Endothelial cell of umbilical vein (primary cell): Measurements from ENCODE around the gene ART3. TPM values are rescaled to one million over a fixed set of nuclear protein-coding genes. Genes with fewer than 3 reads are reported as not detected.

Experiments used
- BruUV-seq: library from RNA; stranded (reverse); fragments of 400-500 nt; replicated peaks from 2 replicates; lab custom pipeline; 2021; lab: Mats Ljungman, UMichigan
- CTCF ChIA-PET: fragments of 300-600, 350-600 bp; sonication (Branson Sonifier 250); formaldehyde crosslinking; loops from one replicate; lab custom pipeline; 2021; ENCODE audit warnings: antibody characterized with exemption, inconsistent platforms; lab: Charles Lee
- POLR2A ChIA-PET: fragments of 300-600, 350-600 bp; sonication (Branson Sonifier 250); formaldehyde crosslinking; loops from one replicate; lab custom pipeline; 2021; ENCODE audit warnings: antibody characterized with exemption, inconsistent platforms; lab: Charles Lee
- DNase-seq: peaks from one replicate; pipeline ENCODE4 v3.0.0-alpha.2; 2011; ENCODE audit warnings: low read depth, low spot score
- FAIRE-seq: peaks from 2 replicates; lab custom pipeline; 2011; peaks lifted over from hg19 to GRCh38; lab: Jason Lieb, UNC
- H2AFZ ChIP-seq: 2 replicates; pipeline ENCODE4 v1.6.0; 2012; ENCODE audit warnings: low read depth, low read length, control low read depth, inconsistent platforms
- H3K27ac ChIP-seq: 2 replicates; pipeline ENCODE4 v1.5.1; 2011; ENCODE audit warnings: low read depth, mild to moderate bottlenecking, control low read depth, low read length, moderate library complexity; ENCODE audit not compliant: insufficient read depth
- H3K27me3 ChIP-seq, 2 experiments: 2 replicates each; pipeline versions ENCODE4 v1.6.0 to v1.6.1; 2011; ENCODE audit warnings: low read length in 2 of 2, mixed read lengths in 1 of 2; ENCODE audit not compliant: control insufficient read depth in 2 of 2, insufficient read depth in 2 of 2
- H3K36me3 ChIP-seq, 2 experiments: 2 replicates in 1 of 2; 3 replicates in 1 of 2; pipeline ENCODE4 v1.5.1; 2011; ENCODE audit warnings: low read length in 2 of 2, mild to moderate bottlenecking in 1 of 2, moderate library complexity in 1 of 2; ENCODE audit not compliant: control insufficient read depth in 2 of 2, insufficient read depth in 2 of 2; ENCODE audit errors: extremely low read depth in 1 of 2
- H3K4me1 ChIP-seq: 3 replicates; pipeline ENCODE4 v1.5.1; 2011; ENCODE audit warnings: mild to moderate bottlenecking, low read length; ENCODE audit not compliant: control insufficient read depth, insufficient read depth; ENCODE audit errors: extremely low read depth
- H3K4me2 ChIP-seq: 2 replicates; pipeline ENCODE4 v1.6.1; 2011; ENCODE audit warnings: low read length, control low read depth, mixed read lengths; ENCODE audit not compliant: insufficient read depth
- H3K4me3 ChIP-seq, 3 experiments: fragments of 200-600 bp in 1 of 3; sonication (generic), shearing (Covaris generic) in 1 of 3; replicated peaks in 1 of 3; 2 replicates each; pipeline ENCODE4 v1.5.1; 2011 to 2016; ENCODE audit warnings: control low read depth in 3 of 3, low read length in 3 of 3, mild to moderate bottlenecking in 2 of 3, inconsistent platforms in 1 of 3, low read depth in 1 of 3, moderate library complexity in 1 of 3; ENCODE audit not compliant: insufficient read depth in 1 of 3
- H3K79me2 ChIP-seq: 2 replicates; pipeline ENCODE4 v1.6.0; 2012; ENCODE audit warnings: low read length, inconsistent platforms; ENCODE audit not compliant: control insufficient read depth, insufficient read depth
- H3K9ac ChIP-seq: replicated peaks from 2 replicates; pipeline ENCODE3; 2011; ENCODE audit warnings: low read length, control low read depth; ENCODE audit not compliant: insufficient read depth; ENCODE audit errors: extremely low read depth
- H3K9me1 ChIP-seq: replicated peaks from 3 replicates; pipeline ENCODE4 v1.6.0; 2011; ENCODE audit warnings: mild to moderate bottlenecking, low read length; ENCODE audit not compliant: control insufficient read depth, insufficient read depth; ENCODE audit errors: extremely low read depth
- H3K9me3 ChIP-seq: replicated peaks from 2 replicates; pipeline ENCODE4 v1.5.1; 2012; ENCODE audit warnings: low read length, inconsistent platforms; ENCODE audit not compliant: control insufficient read depth, insufficient read depth
- H4K20me1 ChIP-seq: replicated peaks from 2 replicates; pipeline ENCODE3; 2011; ENCODE audit warnings: mild to moderate bottlenecking, low read length; ENCODE audit not compliant: control insufficient read depth, insufficient read depth; ENCODE audit errors: extremely low read depth
- EZH2 ChIP-seq: IDR thresholded peaks from 2 replicates; pipeline ENCODE4 v1.6.1; 2012; ENCODE audit warnings: borderline replicate concordance, low read depth, mild to moderate bottlenecking, moderate library complexity, low read length, inconsistent platforms; ENCODE audit not compliant: severe bottlenecking
- FOS ChIP-seq: IDR thresholded peaks from 2 replicates; pipeline ENCODE4 v1.6.1; 2011; ENCODE audit warnings: mild to moderate bottlenecking, low read length, moderate library complexity, borderline replicate concordance; ENCODE audit not compliant: insufficient read depth
- GATA2 ChIP-seq: IDR thresholded peaks from 2 replicates; pipeline ENCODE4 v1.7.0; 2011; ENCODE audit warnings: low read depth, mild to moderate bottlenecking, moderate library complexity, mixed read lengths, low read length; ENCODE audit not compliant: insufficient read length, insufficient read depth
- JUN ChIP-seq: IDR thresholded peaks from 2 replicates; pipeline ENCODE4 v1.6.1; 2011; ENCODE audit warnings: borderline replicate concordance, low read depth; ENCODE audit not compliant: insufficient read length, insufficient read depth
- MAX ChIP-seq: IDR thresholded peaks from 2 replicates; pipeline ENCODE4 v1.6.1; 2011; ENCODE audit not compliant: insufficient read depth, insufficient read length
- MYC ChIP-seq: IDR thresholded peaks from one replicate; pipeline ENCODE4 v1.6.1; 2011; ENCODE audit warnings: mild to moderate bottlenecking, low read depth, low read length
- POLR2A ChIP-seq: IDR thresholded peaks from 2 replicates; pipeline ENCODE4 v1.6.1; 2012; ENCODE audit warnings: low read depth, mild to moderate bottlenecking, control low read depth, low read length
- POLR2AphosphoS5 ChIP-seq: IDR thresholded peaks from 2 replicates; pipeline ENCODE4 v1.6.1; 2012; ENCODE audit warnings: low read depth, mild to moderate bottlenecking, control low read depth, low read length, moderate library complexity; ENCODE audit not compliant: insufficient read depth
- dilution Hi-C: fragments of 300-500 bp; cut with MboI; formaldehyde crosslinking; loops from one replicate; pipeline ENCODE4 v1.15.0; 2019; ENCODE audit warnings: low sequenced_read_pairs; ENCODE audit not compliant: extremely low pct_ligation_motif_present
- intact Hi-C: fragments of 100-400 bp; cut with micrococcal nuclease; formaldehyde crosslinking; loops from one replicate; pipeline ENCODE4 v1.10.0; 2022
- polyA plus RNA-seq, 4 experiments: library from polyadenylated mRNA; depleted of rRNA in 3 of 4; stranded (reverse) in 3 of 4; unstranded in 1 of 4; fragments of >200 nt; gene quantifications; 2 replicates each; pipeline versions ENCODE4 v1.2.1 to v1.2.3, GENCODE V29; 2011 to 2012; ENCODE audit warnings: missing spikeins in 1 of 4
- total RNA-seq: library from RNA; stranded (reverse); gene quantifications from 2 replicates; pipeline ENCODE4 v1.2.3, GENCODE V29; 2021
- TF ChIP-seq, protein P1 (sequence below), 2 donors: IDR thresholded peaks; 1 replicate in 1 of 2; 2 replicates in 1 of 2; pipeline ENCODE4 v1.5.1; 2011; ENCODE audit warnings: low read length in 2 of 2, mild to moderate bottlenecking in 2 of 2, moderate library complexity in 2 of 2, control low read depth in 1 of 2, inconsistent platforms in 1 of 2, low read depth in 1 of 2; ENCODE audit not compliant: insufficient read depth in 1 of 2; ENCODE audit errors: extremely low read depth in 1 of 2

The ART3 gene
- total and polyA plus RNA-seq, 2 donors (not counting 3 experiments of a cell fraction or from before 2014, with no cell fraction given): not detected

GRCh38 chr4:76105652-76106051, 31.1 kb downstream of the ART3 start:
- Histone ChIP-seq H3K9me1 (no peaks in the 10 kb centered on the region), H3K79me2 (no peaks in the 10 kb centered on the region), H3K27me3 (peaks cover 4 to 5% of the 10 kb centered on the region in 2 experiments), H3K9ac (no peak overlapping the region), H2AFZ (no peak overlapping the region), H3K9me3 (no peaks in the 10 kb centered on the region), H3K36me3 (no peaks in the 10 kb centered on the region), H3K27ac (no peak overlapping the region), H4K20me1 (no peaks in the 10 kb centered on the region), H3K4me1 (no peaks in the 10 kb centered on the region), H3K4me2 (no peak overlapping the region), H3K4me3 (no peak overlapping the region)
- no peak for DNase-seq
- dilution Hi-C loops (no loop called here), intact Hi-C loops (no loop called here)
- no TSS peak for BruUV-seq
- no peak for FAIRE-seq
- ChIA-PET POLR2A (no interaction called here), CTCF (interaction anchor here (1.6 to 2.0 kb wide), 3 partner anchors 10 to 189 kb away, joined by 4 to 7 read pairs (median 4); no protein-coding TSS in a partner anchor)
- TF ChIP-seq FOS (no peak), POLR2AphosphoS5 (no peak), MAX (no peak), POLR2A (no peak), MYC (no peak), GATA2 (no peak), JUN (no peak), EZH2 (no peak)
- TF ChIP-seq, protein P1, sequence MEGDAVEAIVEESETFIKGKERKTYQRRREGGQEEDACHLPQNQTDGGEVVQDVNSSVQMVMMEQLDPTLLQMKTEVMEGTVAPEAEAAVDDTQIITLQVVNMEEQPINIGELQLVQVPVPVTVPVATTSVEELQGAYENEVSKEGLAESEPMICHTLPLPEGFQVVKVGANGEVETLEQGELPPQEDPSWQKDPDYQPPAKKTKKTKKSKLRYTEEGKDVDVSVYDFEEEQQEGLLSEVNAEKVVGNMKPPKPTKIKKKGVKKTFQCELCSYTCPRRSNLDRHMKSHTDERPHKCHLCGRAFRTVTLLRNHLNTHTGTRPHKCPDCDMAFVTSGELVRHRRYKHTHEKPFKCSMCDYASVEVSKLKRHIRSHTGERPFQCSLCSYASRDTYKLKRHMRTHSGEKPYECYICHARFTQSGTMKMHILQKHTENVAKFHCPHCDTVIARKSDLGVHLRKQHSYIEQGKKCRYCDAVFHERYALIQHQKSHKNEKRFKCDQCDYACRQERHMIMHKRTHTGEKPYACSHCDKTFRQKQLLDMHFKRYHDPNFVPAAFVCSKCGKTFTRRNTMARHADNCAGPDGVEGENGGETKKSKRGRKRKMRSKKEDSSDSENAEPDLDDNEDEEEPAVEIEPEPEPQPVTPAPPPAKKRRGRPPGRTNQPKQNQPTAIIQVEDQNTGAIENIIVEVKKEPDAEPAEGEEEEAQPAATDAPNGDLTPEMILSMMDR (IDR thresholded peaks at IDR 0.05; ENCODE audit: extremely low read depth in 1 of 2, insufficient read depth in 1 of 2, low read depth in 1 of 2, low read length in 2 of 2): no peak
